A549 (cell line): ENCODE measurements around the gene MGME1. TPM values are rescaled to one million over a fixed set of nuclear protein-coding genes. Genes with fewer than 3 reads are reported as not detected.

ENCODE experiments used
- ATAC-seq, 2 experiments: fragments of 200-7000 bp in 1 of 2; fragments of >200 bp in 1 of 2; cut with Nextera tagmentation in 1 of 2; cut with Tn5 transposase in 1 of 2; 3 replicates each; pipeline versions ENCODE4 v1.8.0 to v1.9.1; 2018 to 2020; ENCODE audit warnings: mild to moderate bottlenecking in 1 of 2, moderate library complexity in 1 of 2
- CTCF ChIA-PET: fragments of 300-600 bp; sonication (Branson Sonifier 250); formaldehyde crosslinking; extraction: SDS; loops from one replicate; lab custom pipeline; 2021; ENCODE audit warnings: antibody characterized with exemption, inconsistent platforms; lab: Yijun Ruan, JAX
- POLR2A ChIA-PET: fragments of 350-600 bp; formaldehyde crosslinking; extraction: SDS; loops from one replicate; lab custom pipeline; 2021; ENCODE audit warnings: antibody characterized with exemption, inconsistent platforms; lab: Yijun Ruan, JAX
- DNase-seq, 2 experiments: peaks; one replicate each; pipeline versions ENCODE4 v3.0.0 to v3.0.0-alpha.2; 2011 to 2016; ENCODE audit warnings: low read depth in 1 of 2, low spot score in 1 of 2
- FAIRE-seq: peaks from 2 replicates; lab custom pipeline; 2011; peaks lifted over from hg19 to GRCh38; lab: Jason Lieb, UNC
- H3K27ac ChIP-seq, 2 experiments: fragments of >200 bp; sonication (Bioruptor Twin); formaldehyde crosslinking; 3 replicates each; pipeline ENCODE4 v1.5.1; 2016 to 2017
- H3K4me1 ChIP-seq: fragments of >200 bp; sonication (Bioruptor Twin); formaldehyde crosslinking; 3 replicates; pipeline ENCODE4 v1.6.1; 2016
- H3K4me2 ChIP-seq: fragments of >200 bp; sonication (Bioruptor Twin); formaldehyde crosslinking; 3 replicates; pipeline ENCODE4 v1.6.1; 2016
- H3K4me3 ChIP-seq: fragments of >200 bp; sonication (Bioruptor Twin); formaldehyde crosslinking; 3 replicates; pipeline ENCODE4 v1.5.1; 2016
- H3K9me3 ChIP-seq: fragments of >200 bp; sonication (Bioruptor Twin); formaldehyde crosslinking; 3 replicates; pipeline ENCODE4 v1.6.1; 2016
- BHLHE40 ChIP-seq: IDR thresholded peaks from 2 replicates; pipeline ENCODE4 v1.6.1; 2012; ENCODE audit warnings: low read depth, low read length, inconsistent platforms
- CBX8 ChIP-seq: fragments of 200-600 bp; sonication (generic); IDR thresholded peaks from 2 replicates; pipeline ENCODE4 v1.6.1; 2016
- CHD4 ChIP-seq: fragments of 200-600 bp; sonication (generic); IDR thresholded peaks from 2 replicates; pipeline ENCODE4 v1.6.1; 2016; ENCODE audit warnings: antibody characterized with exemption, mild to moderate bottlenecking, borderline replicate concordance
- EHF ChIP-seq: fragments of 250-450 bp; sonication (Bioruptor Pico); IDR thresholded peaks from 2 replicates; pipeline ENCODE4 v1.5.0; 2020; ENCODE audit warnings: mild to moderate bottlenecking
- FOSL2 ChIP-seq, 2 experiments: fragments of 450-650 bp in 1 of 2; fragments of >200 bp in 1 of 2; sonication (Bioruptor Twin) in 1 of 2; formaldehyde crosslinking; IDR thresholded peaks; 2 replicates each; pipeline versions ENCODE4 v1.5.0 to v1.6.1; 2016 to 2020; ENCODE audit warnings: mild to moderate bottlenecking in 1 of 2, moderate library complexity in 1 of 2
- HDAC2 ChIP-seq: fragments of 200-600 bp; sonication (generic); IDR thresholded peaks from 2 replicates; pipeline ENCODE4 v1.6.1; 2016
- HOXB13 ChIP-seq: fragments of 250-450 bp; sonication (Bioruptor Pico); IDR thresholded peaks from 2 replicates; pipeline ENCODE4 v1.5.0; 2020; ENCODE audit warnings: low read depth, mild to moderate bottlenecking, moderate library complexity
- KDM1A ChIP-seq: fragments of 200-600 bp; sonication (generic); IDR thresholded peaks from 2 replicates; pipeline ENCODE4 v1.6.1; 2016; ENCODE audit warnings: low read depth, mild to moderate bottlenecking
- MAFK ChIP-seq: fragments of 450-650 bp; IDR thresholded peaks from 2 replicates; pipeline ENCODE4 v1.6.1; 2014; ENCODE audit not compliant: partially characterized antibody
- MYC ChIP-seq: IDR thresholded peaks from 2 replicates; pipeline ENCODE4 v1.6.1; 2012; ENCODE audit warnings: mild to moderate bottlenecking, inconsistent platforms, low read length, improper control_type of control experiment, borderline replicate concordance
- NFE2L2 ChIP-seq: fragments of 150-350 bp; conservative IDR thresholded peaks from 2 replicates; pipeline ENCODE4 v1.6.1; 2014; ENCODE audit warnings: low read length
- PHF8 ChIP-seq: fragments of 200-600 bp; sonication (generic); IDR thresholded peaks from 2 replicates; pipeline ENCODE4 v1.6.1; 2016; ENCODE audit warnings: low read depth, mild to moderate bottlenecking, antibody characterized with exemption, moderate library complexity, borderline replicate concordance
- RAD21 ChIP-seq, 2 experiments: fragments of >200 bp in 1 of 2; sonication (Bioruptor Twin) in 1 of 2; formaldehyde crosslinking in 1 of 2; IDR thresholded peaks in 1 of 2; conservative IDR thresholded peaks in 1 of 2; 2 replicates in 1 of 2; 3 replicates in 1 of 2; pipeline ENCODE4 v1.6.1; 2012 to 2018; ENCODE audit warnings: inconsistent platforms in 1 of 2
- RNF2 ChIP-seq: fragments of 200-600 bp; sonication (generic); IDR thresholded peaks from 2 replicates; pipeline ENCODE4 v1.6.1; 2016; ENCODE audit warnings: low read depth, mild to moderate bottlenecking, antibody characterized with exemption, moderate library complexity, borderline replicate concordance
- SREBF2 ChIP-seq: fragments of 450-650 bp; IDR thresholded peaks from 2 replicates; pipeline ENCODE4 v1.6.1; 2014; ENCODE audit warnings: mild to moderate bottlenecking, moderate library complexity
- TFCP2L1 ChIP-seq: fragments of 250-450 bp; sonication (Bioruptor Pico); IDR thresholded peaks from 2 replicates; pipeline ENCODE4 v1.5.0; 2021; ENCODE audit warnings: mild to moderate bottlenecking
- ZFP36 ChIP-seq: fragments of 450-650 bp; IDR thresholded peaks from 2 replicates; pipeline ENCODE4 v1.6.1; 2014; ENCODE audit warnings: borderline replicate concordance; ENCODE audit not compliant: partially characterized antibody
- WGBS: methylation state at CpG from one replicate; pipeline ENCODE4 v1.1.6; 2017; ENCODE audit errors: missing lambda C conversion rate; 5-methylcytosine and 5-hydroxymethylcytosine counted together
- polyA plus RNA-seq, 4 experiments: library from polyadenylated mRNA; depleted of rRNA in 3 of 4; stranded (reverse); fragments of >200 nt; fragmentation: RNase III in 1 of 4; extraction: RNeasy Plus Mini Kit Qiagen cat#74134 plus additional on column Dnase treatment in 1 of 4; gene quantifications; 2 replicates in 3 of 4; 3 replicates in 1 of 4; pipeline ENCODE4 v1.2.3, GENCODE V29; 2011 to 2017
- TF ChIP-seq, protein P1 (sequence below): IDR thresholded peaks from 2 replicates; pipeline ENCODE4 v1.6.1; 2012
- TF ChIP-seq, protein P2 (sequence below): fragments of 150-350 bp; IDR thresholded peaks from 2 replicates; pipeline ENCODE4 v1.6.1; 2014; ENCODE audit warnings: low read depth, mild to moderate bottlenecking, low read length

MGME1 gene
- polyA plus RNA-seq, 2 of the 4 experiments (the other 2 are of a cell fraction): 46.6 to 47.9 TPM

DNA sequence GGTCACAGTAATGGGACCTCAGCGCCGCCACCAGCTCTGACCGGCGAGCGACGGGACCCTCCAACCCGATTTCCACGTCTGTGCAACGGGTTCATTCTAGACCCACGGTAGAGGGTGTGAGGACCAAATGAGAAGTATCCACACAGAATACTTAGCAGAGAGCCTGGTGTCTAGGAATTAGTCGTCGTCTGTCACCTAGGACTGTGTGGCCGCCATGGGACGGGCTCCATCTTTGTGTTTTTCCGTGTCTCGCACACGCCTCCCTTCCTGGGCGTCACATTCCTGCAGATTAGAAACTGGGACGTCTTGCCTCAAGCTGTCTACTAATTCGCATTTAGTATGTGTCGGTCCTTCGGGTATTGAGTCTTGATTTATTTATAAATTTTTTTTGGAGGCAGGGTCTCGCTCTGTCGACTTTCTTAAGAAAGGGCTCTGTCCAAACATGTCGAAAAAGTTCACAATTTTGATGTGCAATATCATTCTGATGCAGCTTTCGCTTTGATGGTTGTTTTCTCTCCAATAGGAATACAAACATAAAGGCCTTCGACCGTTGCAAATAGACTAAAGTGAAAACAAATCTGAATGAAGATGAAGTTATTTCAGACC lies 563 bp downstream of the MGME1 start (continued):
- TF ChIP-seq PHF8: peak; percentile 44; the same call in 1 of the 2 replicates
- 0 out of 2 replicates have a peak, but pooled peaks have one; percentile 21 for TF ChIP-seq EHF
- no peak for TF ChIP-seq NFE2L2
- TF ChIP-seq HOXB13 (CRISPR knock-in tag): peak; percentile 74; the same call in 1 of the 2 replicates
- TF ChIP-seq BHLHE40: no peak
- TF ChIP-seq, protein P1, sequence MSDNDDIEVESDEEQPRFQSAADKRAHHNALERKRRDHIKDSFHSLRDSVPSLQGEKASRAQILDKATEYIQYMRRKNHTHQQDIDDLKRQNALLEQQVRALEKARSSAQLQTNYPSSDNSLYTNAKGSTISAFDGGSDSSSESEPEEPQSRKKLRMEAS: no peak
- TF ChIP-seq, all 56 proteins: peak for 10

DNA sequence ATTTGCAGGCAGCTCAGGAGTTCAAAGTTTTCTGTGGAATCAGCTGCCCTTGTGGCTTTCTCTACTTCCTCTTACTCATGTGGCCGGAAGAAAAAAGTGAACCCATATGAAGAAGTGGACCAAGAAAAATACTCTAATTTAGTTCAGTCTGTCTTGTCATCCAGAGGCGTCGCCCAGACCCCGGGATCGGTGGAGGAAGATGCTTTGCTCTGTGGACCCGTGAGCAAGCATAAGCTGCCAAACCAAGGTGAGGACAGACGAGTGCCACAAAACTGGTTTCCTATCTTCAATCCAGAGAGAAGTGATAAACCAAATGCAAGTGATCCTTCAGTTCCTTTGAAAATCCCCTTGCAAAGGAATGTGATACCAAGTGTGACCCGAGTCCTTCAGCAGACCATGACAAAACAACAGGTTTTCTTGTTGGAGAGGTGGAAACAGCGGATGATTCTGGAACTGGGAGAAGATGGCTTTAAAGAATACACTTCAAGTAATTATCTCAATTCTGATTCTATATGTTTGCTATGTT lies 1.1 kb downstream of the MGME1 start:
- Histone ChIP-seq H3K9me3 (no peaks in the 10 kb centered on the region), H3K4me1 (peaks cover 46% of the 10 kb centered on the region), H3K27ac (peak overlapping the region; percentile 96 to 97), H3K4me3 (peak overlapping the region; percentile 79), H3K4me2 (peak overlapping the region; percentile 88)
- CTCF ChIA-PET: interaction anchor here (0.7 to 2.2 kb wide), 4 partner anchors 11 to 30 kb away, joined by 3 to 8 read pairs (median 4); no protein-coding TSS in a partner anchor
- WGBS: 5% methylated on average over 9 of the region's 9 CpGs
- ATAC-seq (no peak), DNase-seq (peak in 1 of 2 experiments; percentile 40), FAIRE-seq (no peak)
- no peak for TF ChIP-seq MYC
- TF ChIP-seq CBX8: no peak
- no peak for TF ChIP-seq NFE2L2
- TF ChIP-seq SREBF2: no peak
- TF ChIP-seq, protein P2, sequence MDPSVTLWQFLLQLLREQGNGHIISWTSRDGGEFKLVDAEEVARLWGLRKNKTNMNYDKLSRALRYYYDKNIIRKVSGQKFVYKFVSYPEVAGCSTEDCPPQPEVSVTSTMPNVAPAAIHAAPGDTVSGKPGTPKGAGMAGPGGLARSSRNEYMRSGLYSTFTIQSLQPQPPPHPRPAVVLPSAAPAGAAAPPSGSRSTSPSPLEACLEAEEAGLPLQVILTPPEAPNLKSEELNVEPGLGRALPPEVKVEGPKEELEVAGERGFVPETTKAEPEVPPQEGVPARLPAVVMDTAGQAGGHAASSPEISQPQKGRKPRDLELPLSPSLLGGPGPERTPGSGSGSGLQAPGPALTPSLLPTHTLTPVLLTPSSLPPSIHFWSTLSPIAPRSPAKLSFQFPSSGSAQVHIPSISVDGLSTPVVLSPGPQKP: no peak
- POLR2A ChIA-PET: no interaction called here

DNA sequence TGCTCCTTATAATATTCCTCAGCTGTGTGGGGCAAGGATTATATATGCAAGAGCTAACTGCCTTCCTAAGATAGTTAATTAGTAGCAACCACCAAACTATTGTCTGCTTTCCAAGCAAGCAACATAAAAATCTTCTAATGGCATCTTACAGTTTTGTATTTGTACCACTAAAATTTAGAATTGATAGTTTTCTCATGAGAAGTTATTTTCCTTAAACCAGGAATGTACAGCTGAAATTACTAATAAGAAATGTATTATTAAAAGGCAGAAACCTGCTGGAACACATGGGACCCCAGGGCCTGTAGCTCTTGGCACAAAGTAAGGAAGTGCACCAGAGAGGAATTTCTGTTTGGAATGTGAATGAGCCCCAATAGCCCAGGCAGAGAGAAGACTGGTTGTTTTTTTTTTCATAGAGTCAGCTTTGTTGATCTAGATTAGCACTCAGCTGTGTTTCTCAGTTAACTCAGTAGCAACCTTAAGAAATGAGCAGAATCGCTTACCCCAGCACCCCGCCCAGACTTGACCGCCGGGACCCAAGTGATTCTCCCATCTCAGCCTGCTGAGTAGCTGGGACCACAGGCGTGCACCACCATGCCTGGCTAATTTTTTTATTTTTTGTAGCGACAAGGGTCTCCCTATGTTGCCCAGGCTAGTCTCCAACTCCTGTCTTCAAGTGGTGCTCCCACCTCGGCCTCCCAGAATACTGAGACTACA lies 2.6 kb downstream of the MGME1 start:
- no peak for ATAC-seq
- 38% methylated on average over 7 of the region's 7 CpGs for WGBS
- Histone ChIP-seq H3K9me3 (no peaks in the 10 kb centered on the region), H3K4me3 (peak overlapping the region; percentile 79), H3K4me1 (peaks cover 35% of the 10 kb centered on the region), H3K4me2 (peak overlapping the region; percentile 88), H3K27ac (peak overlapping the region; percentile 68 to 97)
- TF ChIP-seq CHD4: no peak
- TF ChIP-seq PHF8: no peak
- TF ChIP-seq TFCP2L1 (CRISPR knock-in tag): no peak
- no peak for TF ChIP-seq ZFP36
- TF ChIP-seq MYC: no peak
- no peak for TF ChIP-seq HDAC2
- TF ChIP-seq, protein P1: no peak
- no peak for TF ChIP-seq CBX8
- TF ChIP-seq MAFK: no peak
- DNase-seq: no peak
- no peak for FAIRE-seq
- ChIA-PET POLR2A (no interaction called here), CTCF (interaction anchor here (0.7 to 1.3 kb wide), 3 partner anchors 24 to 317 kb away, joined by 3 read pairs; no protein-coding TSS in a partner anchor)

GRCh38 chr20:17972121-17972520 lies 3.3 kb downstream of the MGME1 start:
- ATAC-seq (no peak), DNase-seq (no peak), FAIRE-seq (no peak)
- POLR2A ChIA-PET: no interaction called here
- 59% methylated on average over 2 of the region's 2 CpGs for WGBS
- no peak for TF ChIP-seq KDM1A
- no peak for TF ChIP-seq FOSL2 (IDR thresholded peaks at IDR 0.05)
- no peak for TF ChIP-seq FOSL2 (CRISPR knock-in tag; IDR thresholded peaks at IDR 0.05)
- TF ChIP-seq RAD21 (conservative IDR thresholded peaks at IDR 0.05 in 1 of 2, IDR thresholded peaks at IDR 0.05 in 1 of 2): no peak
- TF ChIP-seq RNF2: no peak
- H3K27ac ChIP-seq: peak overlapping the region; percentile 68 to 97
- CTCF ChIA-PET: no interaction called here
- peak overlapping the region; percentile 79 for H3K4me3 ChIP-seq
- peak overlapping the region; percentile 88 for H3K4me2 ChIP-seq
- H3K4me1 ChIP-seq: peaks cover 35% of the 10 kb centered on the region
- H3K9me3 ChIP-seq: no peaks in the 10 kb centered on the region
